Mammary epithelial cell (primary cell): Measurements from ENCODE around the gene ZNF497.

Experiments used
- CTCF ChIP-seq, 2 donors: IDR thresholded peaks in 1 of 2; conservative IDR thresholded peaks in 1 of 2; 2 replicates each; pipeline ENCODE4 v1.5.1; 2011 to 2012; ENCODE audit warnings: inconsistent platforms in 2 of 2, low read length in 2 of 2, mild to moderate bottlenecking in 2 of 2, control low read depth in 1 of 2, low read depth in 1 of 2; ENCODE audit not compliant: insufficient read depth in 1 of 2; ENCODE audit errors: extremely low read depth in 1 of 2
- EZH2 ChIP-seq: IDR thresholded peaks from 2 replicates; pipeline ENCODE4 v1.6.1; 2012; ENCODE audit warnings: low read length, inconsistent platforms, borderline replicate concordance

- no peak for TF ChIP-seq EZH2
- no peak for TF ChIP-seq CTCF (conservative IDR thresholded peaks at IDR 0.05 in 1 of 2, IDR thresholded peaks at IDR 0.05 in 1 of 2; ENCODE audit: extremely low read depth in 1 of 2, insufficient read depth in 1 of 2, low read depth in 1 of 2, low read length in 2 of 2)
Measured at GRCh38 chr19:58398087-58398486, 35.5 kb upstream of the ZNF497 start.
